ENCODE data around the gene TCN2. TPM values are rescaled to one million over a fixed set of nuclear protein-coding genes. Genes with fewer than 3 reads are reported as not detected.
A peak's percentile ranks its signal among the peaks of the same experiment; 100 is the strongest.

TCN2 gene
- total RNA-seq, 4 donors from 2014 or later, result 17.3 to 248 (median 186) TPM

GRCh38 chr22:30643055-30643875 is 36.3 kb downstream of the TCN2 start:
- Histone ChIP-seq H3K27me3 (no peaks in the 10 kb centered on the region), H3K4me1 (no peaks in the 10 kb centered on the region), H3K27ac (no peak overlapping the region), H3K9me3 (no peaks in the 10 kb centered on the region), H3K4me3 (no peak overlapping the region), H3K36me3 (no peaks in the 10 kb centered on the region)
- no peak for TF ChIP-seq CTCF (IDR thresholded peaks at IDR 0.05)
- TF ChIP-seq POLR2A (IDR thresholded peaks at IDR 0.05), result no peak
- DNase-seq, result no peak

GRCh38 chr22:30646518-30647160 is 39.7 kb downstream of the TCN2 start:
- no peaks in the 10 kb centered on the region for H3K36me3 ChIP-seq
- H3K4me1 ChIP-seq, result no peaks in the 10 kb centered on the region
- no peaks in the 10 kb centered on the region for H3K27me3 ChIP-seq
- TF ChIP-seq CTCF (IDR thresholded peaks at IDR 0.05) (no peak), POLR2A (IDR thresholded peaks at IDR 0.05) (no peak)
- no peak for DNase-seq
- H3K4me3 ChIP-seq, result no peak overlapping the region
- H3K9me3 ChIP-seq, result no peaks in the 10 kb centered on the region
- no peak overlapping the region for H3K27ac ChIP-seq

GRCh38 chr22:30647536-30647935 is 40.6 kb downstream of the TCN2 start:
- no peaks in the 10 kb centered on the region for H3K9me3 ChIP-seq
- DNase-seq, result no peak
- no peaks in the 10 kb centered on the region for H3K4me1 ChIP-seq
- no peak overlapping the region for H3K4me3 ChIP-seq
- H3K27me3 ChIP-seq, result no peaks in the 10 kb centered on the region
- no peak for TF ChIP-seq POLR2A (IDR thresholded peaks at IDR 0.05)
- no peak for TF ChIP-seq CTCF (IDR thresholded peaks at IDR 0.05)
- no peak overlapping the region for H3K27ac ChIP-seq
- no peaks in the 10 kb centered on the region for H3K36me3 ChIP-seq

- H3K9me3 ChIP-seq, result no peaks in the 10 kb centered on the region
- H3K27me3 ChIP-seq, result no peaks in the 10 kb centered on the region
- H3K27ac ChIP-seq, result peak overlapping the region in 1 of 4 donors; percentile 39
- H3K4me1 ChIP-seq, result no peaks in the 10 kb centered on the region
- no peak for DNase-seq
- H3K4me3 ChIP-seq, result no peak overlapping the region
- no peak for TF ChIP-seq POLR2A (IDR thresholded peaks at IDR 0.05)
- no peaks in the 10 kb centered on the region for H3K36me3 ChIP-seq
Measured at GRCh38 chr22:30648825-30649224, 41.9 kb downstream of the TCN2 start.

- Histone ChIP-seq H3K4me1 (no peaks in the 10 kb centered on the region), H3K27ac (peak overlapping the region in 1 of 4 donors; percentile 39), H3K36me3 (no peaks in the 10 kb centered on the region), H3K9me3 (no peaks in the 10 kb centered on the region), H3K27me3 (no peaks in the 10 kb centered on the region), H3K4me3 (no peak overlapping the region)
- peak in 2 of 3 donors; percentile 74 to 81 for DNase-seq
- TF ChIP-seq CTCF (IDR thresholded peaks at IDR 0.05), result peak in 1 of 6 experiments; percentile 6
- no peak for TF ChIP-seq POLR2A (IDR thresholded peaks at IDR 0.05)
Measured at GRCh38 chr22:30649430-30650007, 42.5 kb downstream of the TCN2 start.

Data from Peyer's patch (tissue), 4 donors.